IPS-NIHi7 (cell line): ENCODE results near the gene CEACAM20.
"Not testable (repeated sequence)": the region's sequence is repeated elsewhere in the genome, so short reads cannot be mapped to it uniquely, and the experiment has no call there.

Experiments
- DNase-seq: peaks from one replicate; pipeline ENCODE4 v3.0.0; 2012; ENCODE audit warnings: mixed read lengths; ENCODE audit errors: extremely low spot score

Gene CEACAM20

GRCh38 chr19:44529536-44529935 is at the start of gene CEACAM20:
Gene CEACAM20, minus strand, starts transcription at chr19:44529675. Its CDS starts 166 bp downstream, at chr19:44529509.
- DNase-seq = no peak

GRCh38 chr19:44577566-44577874 is 48.0 kb upstream of the CEACAM20 start:
- no peak for DNase-seq

GRCh38 chr19:44576843-44577565 is 47.5 kb upstream of the CEACAM20 start:
- peak; percentile 64 for DNase-seq

GRCh38 chr19:44575116-44575700 is 45.7 kb upstream of the CEACAM20 start:
- no peak for DNase-seq

- no peak for DNase-seq
Measured at GRCh38 chr19:44574186-44574950, 44.9 kb upstream of the CEACAM20 start.

- DNase-seq = no peak
Measured at GRCh38 chr19:44573627-44574026, 44.2 kb upstream of the CEACAM20 start.

GRCh38 chr19:44573183-44573582 is 43.7 kb upstream of the CEACAM20 start:
- no peak for DNase-seq

GRCh38 chr19:44572581-44572900 is 43.1 kb upstream of the CEACAM20 start:
- no peak for DNase-seq

- DNase-seq = no peak
Measured at GRCh38 chr19:44571830-44572580, 42.5 kb upstream of the CEACAM20 start.

GRCh38 chr19:44570984-44571684 is 41.7 kb upstream of the CEACAM20 start:
- peak; percentile 82 for DNase-seq

GRCh38 chr19:44570603-44570983 is 41.1 kb upstream of the CEACAM20 start:
- DNase-seq = no peak

- no peak for DNase-seq
Measured at GRCh38 chr19:44567745-44568144, 38.3 kb upstream of the CEACAM20 start.

GRCh38 chr19:44566984-44567383 is 37.5 kb upstream of the CEACAM20 start:
- DNase-seq = no peak

- DNase-seq = not testable (repeated sequence)
Measured at GRCh38 chr19:44563086-44563655, 33.7 kb upstream of the CEACAM20 start.

- no peak for DNase-seq
Measured at GRCh38 chr19:44557933-44558332, 28.5 kb upstream of the CEACAM20 start.

- no peak for DNase-seq
Measured at GRCh38 chr19:44554641-44555246, 25.3 kb upstream of the CEACAM20 start.

- DNase-seq = no peak
Measured at GRCh38 chr19:44553478-44554171, 24.1 kb upstream of the CEACAM20 start.

GRCh38 chr19:44552324-44552723 is 22.8 kb upstream of the CEACAM20 start:
- peak; percentile 90 for DNase-seq

- DNase-seq = no peak
Measured at GRCh38 chr19:44551850-44552249, 22.4 kb upstream of the CEACAM20 start.

- DNase-seq = not testable (repeated sequence)
Measured at GRCh38 chr19:44550976-44551375, 21.5 kb upstream of the CEACAM20 start.
